HCT116 (cell line): ENCODE data around the gene F7. TPM values are rescaled to one million over a fixed set of nuclear protein-coding genes. Genes with fewer than 3 reads are reported as not detected.

ENCODE experiments used
- ATAC-seq: fragments of 200-7000 bp; cut with Tn5 transposase; 2 replicates; pipeline ENCODE4 v1.9.1; 2020; ENCODE audit warnings: mild to moderate bottlenecking, moderate library complexity
- BruUV-seq: library from RNA; stranded (reverse); fragments of 400-500 nt; replicated peaks from 2 replicates; lab custom pipeline; 2021; lab: Mats Ljungman, UMichigan
- CTCF ChIA-PET: fragments of 300-600 bp; sonication (Branson Sonifier 250); formaldehyde crosslinking; loops from one replicate; lab custom pipeline; 2021; ENCODE audit warnings: antibody characterized with exemption; lab: Charles Lee
- POLR2A ChIA-PET: fragments of 300-600, 350-600 bp; sonication (Branson Sonifier 250); formaldehyde crosslinking; loops from one replicate; lab custom pipeline; 2021; ENCODE audit warnings: antibody characterized with exemption; lab: Charles Lee
- RAD21 ChIA-PET, 2 experiments: fragments of 300-600 bp; sonication (Branson Sonifier 250); formaldehyde crosslinking; loops; one replicate each; lab custom pipeline; 2023; ENCODE audit warnings: low total read pairs in 2 of 2; ENCODE audit not compliant: uncharacterized antibody in 2 of 2, unreplicated experiment in 2 of 2, low non-redundant PET in 1 of 2; lab: Charles Lee
- DNase-seq: peaks from one replicate; pipeline ENCODE4 v3.0.0-alpha.2; 2010; ENCODE audit warnings: low read depth, low spot score
- H2AFZ ChIP-seq: fragments of 200-600 bp; shearing (Covaris generic), sonication (generic); 2 replicates; pipeline ENCODE4 v1.6.1; 2017; ENCODE audit warnings: low read depth, mixed run types, mixed read lengths, antibody characterized with exemption, low read length; ENCODE audit not compliant: poor library complexity, severe bottlenecking
- H3K27ac ChIP-seq: 2 replicates; pipeline ENCODE4 v1.5.1; 2012; ENCODE audit warnings: low read depth, low read length
- H3K27me3 ChIP-seq: fragments of 200-600 bp; sonication (generic); 2 replicates; pipeline ENCODE4 v1.6.1; 2016; ENCODE audit warnings: mixed run types, low read length, mixed read lengths; ENCODE audit not compliant: insufficient read depth
- H3K36me3 ChIP-seq, 2 experiments: fragments of 200-500 bp in 1 of 2; fragments of 200-600 bp in 1 of 2; sonication (Bioruptor generic) in 1 of 2; sonication (generic) in 1 of 2; 2 replicates each; pipeline versions ENCODE4 v1.5.1 to v1.6.1; 2014 to 2016; ENCODE audit warnings: low read length in 2 of 2, inconsistent platforms in 1 of 2, mixed read lengths in 1 of 2, mixed run types in 1 of 2; ENCODE audit not compliant: insufficient read depth in 2 of 2, control insufficient read depth in 1 of 2
- H3K4me1 ChIP-seq, 2 experiments: fragments of 200-600 bp in 1 of 2; sonication (generic) in 1 of 2; 2 replicates each; pipeline versions ENCODE4 v1.5.1 to v1.6.1; 2012 to 2017; ENCODE audit warnings: low read length in 2 of 2, inconsistent platforms in 1 of 2, mild to moderate bottlenecking in 1 of 2, mixed read lengths in 1 of 2, mixed run types in 1 of 2, moderate library complexity in 1 of 2; ENCODE audit not compliant: insufficient read depth in 2 of 2, control insufficient read depth in 1 of 2
- H3K4me2 ChIP-seq: fragments of 200-600 bp; sonication (generic); 2 replicates; pipeline ENCODE4 v1.6.1; 2017; ENCODE audit warnings: mixed run types, low read length, mixed read lengths
- H3K4me3 ChIP-seq, 2 experiments: fragments of 200-600 bp in 1 of 2; sonication (generic) in 1 of 2; replicated peaks in 1 of 2; 2 replicates each; pipeline ENCODE4 v1.5.1; 2011 to 2016; ENCODE audit warnings: low read length in 2 of 2, control low read depth in 1 of 2, low read depth in 1 of 2, mild to moderate bottlenecking in 1 of 2, mixed read lengths in 1 of 2, mixed run types in 1 of 2
- H3K79me2 ChIP-seq: fragments of 200-600 bp; sonication (generic); 2 replicates; pipeline ENCODE4 v1.6.1; 2017; ENCODE audit warnings: mild to moderate bottlenecking, mixed run types, low read length, moderate library complexity, mixed read lengths; ENCODE audit not compliant: insufficient read depth
- H3K9ac ChIP-seq: fragments of 200-600 bp; sonication (generic); 2 replicates; pipeline ENCODE4 v1.6.1; 2016; ENCODE audit warnings: low read length, mixed read lengths
- H3K9me2 ChIP-seq: fragments of 200-600 bp; sonication (generic), shearing (Covaris generic); 2 replicates; pipeline ENCODE4 v1.6.1; 2017; ENCODE audit warnings: mixed run types, mild to moderate bottlenecking, moderate library complexity; ENCODE audit not compliant: insufficient read depth
- H3K9me3 ChIP-seq, 2 experiments: fragments of 200-500 bp in 1 of 2; fragments of 200-600 bp in 1 of 2; sonication (Bioruptor generic) in 1 of 2; sonication (generic) in 1 of 2; 2 replicates each; pipeline ENCODE4 v1.6.1; 2014 to 2017; ENCODE audit warnings: low read length in 2 of 2, mixed read lengths in 2 of 2, inconsistent platforms in 1 of 2, low read depth in 1 of 2, mild to moderate bottlenecking in 1 of 2, mixed run types in 1 of 2, moderate library complexity in 1 of 2; ENCODE audit not compliant: control insufficient read depth in 1 of 2, insufficient read depth in 1 of 2
- H4K20me1 ChIP-seq: fragments of 200-600 bp; sonication (generic), shearing (Covaris generic); 2 replicates; pipeline ENCODE4 v1.6.1; 2017; ENCODE audit warnings: mixed run types, mild to moderate bottlenecking, moderate library complexity; ENCODE audit not compliant: insufficient read depth
- CBX3 ChIP-seq: IDR thresholded peaks from 2 replicates; pipeline ENCODE4 v1.6.1; 2012; ENCODE audit warnings: low read depth
- CEBPB ChIP-seq: IDR thresholded peaks from 2 replicates; pipeline ENCODE4 v1.6.1; 2012; ENCODE audit warnings: low read depth
- EZH2 ChIP-seq: fragments of 200-600 bp; sonication (generic); IDR thresholded peaks from 2 replicates; pipeline ENCODE4 v1.6.1; 2017; ENCODE audit warnings: antibody characterized with exemption, mixed run types
- FOSL1 ChIP-seq: IDR thresholded peaks from 2 replicates; pipeline ENCODE4 v1.6.1; 2012; ENCODE audit warnings: low read depth
- SIN3A ChIP-seq: IDR thresholded peaks from 2 replicates; pipeline ENCODE4 v1.6.1; 2012; ENCODE audit warnings: low read depth
- TCF7L2 ChIP-seq: IDR thresholded peaks from 2 replicates; pipeline ENCODE4 v1.7.0; 2011; ENCODE audit warnings: borderline replicate concordance, inconsistent platforms; ENCODE audit not compliant: insufficient read depth, insufficient read length; ENCODE audit errors: extremely low read depth
- YY1 ChIP-seq: IDR thresholded peaks from 2 replicates; pipeline ENCODE4 v1.6.1; 2011; ENCODE audit warnings: low read length, low read depth, moderate library complexity, mild to moderate bottlenecking; ENCODE audit not compliant: insufficient replicate concordance; ENCODE audit errors: extremely low read depth
- intact Hi-C: fragments of 100-400 bp; cut with micrococcal nuclease; formaldehyde crosslinking; loops from 2 replicates; pipeline ENCODE4 v1.10.0; 2022
- total RNA-seq: library from RNA; stranded (reverse); gene quantifications from one replicate; pipeline ENCODE4 v1.2.1, GENCODE V29; 2021; ENCODE audit not compliant: unreplicated experiment
- TF ChIP-seq, protein P1 (sequence below): IDR thresholded peaks from 2 replicates; pipeline ENCODE4 v1.6.1; 2011; ENCODE audit warnings: mild to moderate bottlenecking, low read length, moderate library complexity; ENCODE audit not compliant: insufficient replicate concordance; ENCODE audit errors: extremely low read depth

Gene F7
- total RNA-seq, 1 experiment from 2014 or later, result not detected

GRCh38 chr13:113091211-113091771, 14.3 kb upstream of the F7 start:
- H3K4me2 ChIP-seq, result no peak overlapping the region
- H3K9ac ChIP-seq, result no peak overlapping the region
- ATAC-seq, result no peak
- BruUV-seq, result no TSS peak
- RAD21 ChIA-PET, result interaction anchor here in 1 of 2 experiments (0.6 kb wide), 1 partner anchor 155 kb away, joined by 4 read pairs; no protein-coding TSS in a partner anchor
- DNase-seq, result no peak
- H3K4me1 ChIP-seq, result no peaks in the 10 kb centered on the region
- no peak for TF ChIP-seq SIN3A
- no peak overlapping the region for H3K27ac ChIP-seq
- CTCF ChIA-PET, result no interaction called here
- no peaks in the 10 kb centered on the region for H3K36me3 ChIP-seq
- no peak overlapping the region for H2AFZ ChIP-seq
- no peaks in the 10 kb centered on the region for H3K9me2 ChIP-seq
- H3K79me2 ChIP-seq, result no peaks in the 10 kb centered on the region
- no peak overlapping the region for H3K4me3 ChIP-seq
- H4K20me1 ChIP-seq, result no peaks in the 10 kb centered on the region
- no peaks in the 10 kb centered on the region for H3K27me3 ChIP-seq
- H3K9me3 ChIP-seq, result no peaks in the 10 kb centered on the region
- POLR2A ChIA-PET, result no interaction called here
- intact Hi-C loops, result no loop called here

GRCh38 chr13:113091891-113092775, 13.5 kb upstream of the F7 start:
- no TSS peak for BruUV-seq
- Histone ChIP-seq H3K36me3 (no peaks in the 10 kb centered on the region), H3K4me3 (no peak overlapping the region), H3K27me3 (no peaks in the 10 kb centered on the region), H2AFZ (no peak overlapping the region), H3K9me3 (no peaks in the 10 kb centered on the region), H3K9ac (no peak overlapping the region), H3K9me2 (no peaks in the 10 kb centered on the region), H3K4me2 (no peak overlapping the region), H3K27ac (no peak overlapping the region), H3K4me1 (no peaks in the 10 kb centered on the region), H4K20me1 (no peaks in the 10 kb centered on the region), H3K79me2 (no peaks in the 10 kb centered on the region)
- ChIA-PET RAD21 (no interaction called here), CTCF (no interaction called here), POLR2A (no interaction called here)
- ATAC-seq (no peak), DNase-seq (no peak)
- intact Hi-C loops, result no loop called here
- TF ChIP-seq TCF7L2 (no peak), CBX3 (no peak), YY1 (no peak), EZH2 (no peak), CEBPB (no peak), SIN3A (no peak), FOSL1 (no peak)
- TF ChIP-seq, protein P1, sequence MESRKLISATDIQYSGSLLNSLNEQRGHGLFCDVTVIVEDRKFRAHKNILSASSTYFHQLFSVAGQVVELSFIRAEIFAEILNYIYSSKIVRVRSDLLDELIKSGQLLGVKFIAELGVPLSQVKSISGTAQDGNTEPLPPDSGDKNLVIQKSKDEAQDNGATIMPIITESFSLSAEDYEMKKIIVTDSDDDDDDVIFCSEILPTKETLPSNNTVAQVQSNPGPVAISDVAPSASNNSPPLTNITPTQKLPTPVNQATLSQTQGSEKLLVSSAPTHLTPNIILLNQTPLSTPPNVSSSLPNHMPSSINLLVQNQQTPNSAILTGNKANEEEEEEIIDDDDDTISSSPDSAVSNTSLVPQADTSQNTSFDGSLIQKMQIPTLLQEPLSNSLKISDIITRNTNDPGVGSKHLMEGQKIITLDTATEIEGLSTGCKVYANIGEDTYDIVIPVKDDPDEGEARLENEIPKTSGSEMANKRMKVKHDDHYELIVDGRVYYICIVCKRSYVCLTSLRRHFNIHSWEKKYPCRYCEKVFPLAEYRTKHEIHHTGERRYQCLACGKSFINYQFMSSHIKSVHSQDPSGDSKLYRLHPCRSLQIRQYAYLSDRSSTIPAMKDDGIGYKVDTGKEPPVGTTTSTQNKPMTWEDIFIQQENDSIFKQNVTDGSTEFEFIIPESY, result no peak
